Fibroblast of villous mesenchyme (primary cell): ENCODE measurements around the gene NTRK3. TPM values are rescaled to one million over a fixed set of nuclear protein-coding genes. Genes with fewer than 3 reads are reported as not detected.

Experiments
- DNase-seq: peaks from one replicate; pipeline ENCODE4 v3.0.0-alpha.2; 2010; ENCODE audit warnings: low read depth
- H3K4me3 ChIP-seq: 2 replicates; pipeline ENCODE4 v1.5.1; 2011; ENCODE audit warnings: low read depth, mild to moderate bottlenecking, low read length
- total RNA-seq: library from RNA; depleted of rRNA; stranded (reverse); fragments of >200 nt; gene quantifications from 2 replicates; pipeline ENCODE4 v1.2.3, GENCODE V29; 2012
- TF ChIP-seq, protein P1 (sequence below): IDR thresholded peaks from 2 replicates; pipeline ENCODE4 v1.5.1; 2012; ENCODE audit warnings: low read depth, mild to moderate bottlenecking, low read length; ENCODE audit not compliant: insufficient read depth

NTRK3 gene
- total RNA-seq, 1 donor: not detected

GRCh38 chr15:88017753-88018152, 238.8 kb downstream of the NTRK3 start:
- no peak overlapping the region for H3K4me3 ChIP-seq
- TF ChIP-seq, protein P1, sequence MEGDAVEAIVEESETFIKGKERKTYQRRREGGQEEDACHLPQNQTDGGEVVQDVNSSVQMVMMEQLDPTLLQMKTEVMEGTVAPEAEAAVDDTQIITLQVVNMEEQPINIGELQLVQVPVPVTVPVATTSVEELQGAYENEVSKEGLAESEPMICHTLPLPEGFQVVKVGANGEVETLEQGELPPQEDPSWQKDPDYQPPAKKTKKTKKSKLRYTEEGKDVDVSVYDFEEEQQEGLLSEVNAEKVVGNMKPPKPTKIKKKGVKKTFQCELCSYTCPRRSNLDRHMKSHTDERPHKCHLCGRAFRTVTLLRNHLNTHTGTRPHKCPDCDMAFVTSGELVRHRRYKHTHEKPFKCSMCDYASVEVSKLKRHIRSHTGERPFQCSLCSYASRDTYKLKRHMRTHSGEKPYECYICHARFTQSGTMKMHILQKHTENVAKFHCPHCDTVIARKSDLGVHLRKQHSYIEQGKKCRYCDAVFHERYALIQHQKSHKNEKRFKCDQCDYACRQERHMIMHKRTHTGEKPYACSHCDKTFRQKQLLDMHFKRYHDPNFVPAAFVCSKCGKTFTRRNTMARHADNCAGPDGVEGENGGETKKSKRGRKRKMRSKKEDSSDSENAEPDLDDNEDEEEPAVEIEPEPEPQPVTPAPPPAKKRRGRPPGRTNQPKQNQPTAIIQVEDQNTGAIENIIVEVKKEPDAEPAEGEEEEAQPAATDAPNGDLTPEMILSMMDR: no peak
- no peak for DNase-seq

- no peak for DNase-seq
- no peak overlapping the region for H3K4me3 ChIP-seq
- TF ChIP-seq, protein P1: no peak
Observed at GRCh38 chr15:88016406-88016805, 240.1 kb downstream of the NTRK3 start.

- no peak for DNase-seq
- TF ChIP-seq, protein P1: no peak
- no peak overlapping the region for H3K4me3 ChIP-seq
Observed at GRCh38 chr15:88015228-88015860, 241.2 kb downstream of the NTRK3 start.

DNA sequence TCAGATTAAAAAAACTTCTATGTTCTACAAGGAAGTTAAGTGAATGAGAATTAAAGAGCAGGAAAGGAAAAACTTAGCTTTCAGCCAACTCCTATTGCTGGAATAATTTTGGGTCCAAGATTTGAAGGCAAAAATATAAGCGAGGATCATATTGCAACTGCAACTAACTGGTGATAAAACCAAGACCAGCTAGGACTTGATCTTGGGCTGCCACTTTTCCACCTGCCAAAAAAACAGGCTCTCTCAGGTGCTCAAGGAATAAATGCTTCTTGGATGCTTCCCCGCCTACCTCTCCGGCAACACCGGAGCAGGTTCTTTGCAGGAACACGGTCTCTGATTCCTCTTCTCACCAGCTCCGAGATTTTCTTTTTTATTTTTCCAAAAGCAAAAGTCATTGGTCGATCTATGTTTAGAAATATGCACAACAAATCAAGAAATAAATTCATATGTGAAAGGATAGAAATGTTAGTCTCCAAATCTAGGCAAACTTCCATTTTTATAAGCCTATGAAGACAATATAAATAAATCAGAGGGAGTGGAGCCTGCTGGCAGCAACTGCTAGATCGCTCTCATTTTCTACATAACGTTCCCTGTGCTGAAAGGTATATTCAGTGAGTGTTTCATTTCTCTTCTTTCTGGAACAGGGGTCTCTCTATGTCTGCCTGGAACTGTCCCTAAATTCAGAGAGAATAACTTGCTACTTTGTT, 241.9 kb downstream of the NTRK3 start:
- TF ChIP-seq, protein P1: no peak
- DNase-seq: no peak

GRCh38 chr15:88013111-88013510, 243.4 kb downstream of the NTRK3 start:
- TF ChIP-seq, protein P1: no peak
- no peak for DNase-seq
- H3K4me3 ChIP-seq: no peak overlapping the region

More for the DNA sequence above, 241.9 kb downstream of the NTRK3 start:
- no peak overlapping the region for H3K4me3 ChIP-seq

GRCh38 chr15:88012688-88013087, 243.9 kb downstream of the NTRK3 start:
- TF ChIP-seq, protein P1: no peak
- DNase-seq: no peak
- H3K4me3 ChIP-seq: no peak overlapping the region
